Mesendoderm (in vitro differentiated cells): ENCODE data around the gene TLL2.
A peak's percentile ranks its signal among the peaks of the same experiment; 100 is the strongest.

Source experiments
- DNase-seq: peaks from one replicate; pipeline ENCODE4 v3.0.0; 2013
- H2AK5ac ChIP-seq: 2 replicates; pipeline ENCODE4 v1.6.1; 2013; ENCODE audit warnings: low read length, inconsistent platforms
- H2BK120ac ChIP-seq: 2 replicates; pipeline ENCODE4 v1.6.1; 2013; ENCODE audit warnings: low read depth, mild to moderate bottlenecking, low read length, moderate library complexity, mixed read lengths
- H2BK15ac ChIP-seq: replicated peaks from 2 replicates; pipeline ENCODE4 v1.6.1; 2013; ENCODE audit warnings: low read depth, mild to moderate bottlenecking, moderate library complexity
- H2BK5ac ChIP-seq: 2 replicates; pipeline ENCODE4 v1.6.1; 2013; ENCODE audit warnings: low read length, inconsistent platforms
- H3K18ac ChIP-seq: 2 replicates; pipeline ENCODE4 v1.6.1; 2013; ENCODE audit warnings: mild to moderate bottlenecking, low read length, mixed read lengths
- H3K23ac ChIP-seq: one replicate; pipeline ENCODE4 v1.6.1; 2013; ENCODE audit warnings: low read length
- H3K27ac ChIP-seq: 2 replicates; pipeline ENCODE4 v1.5.1; 2013; ENCODE audit warnings: low read depth, mild to moderate bottlenecking, inconsistent platforms, low read length, moderate library complexity
- H3K27me3 ChIP-seq: 2 replicates; pipeline ENCODE4 v1.6.1; 2013; ENCODE audit warnings: low read length, control low read depth, mild to moderate bottlenecking, inconsistent platforms; ENCODE audit not compliant: insufficient read depth, poor library complexity
- H3K36me3 ChIP-seq: 2 replicates; pipeline ENCODE4 v1.6.1; 2013; ENCODE audit warnings: low read length, inconsistent platforms; ENCODE audit not compliant: control insufficient read depth, insufficient read depth
- H3K4ac ChIP-seq: one replicate; pipeline ENCODE4 v1.6.1; 2013; ENCODE audit warnings: low read depth, mild to moderate bottlenecking, low read length, moderate library complexity
- H3K4me1 ChIP-seq: 2 replicates; pipeline ENCODE4 v1.6.1; 2013; ENCODE audit warnings: low read depth, low read length, inconsistent platforms; ENCODE audit not compliant: control insufficient read depth
- H3K4me2 ChIP-seq: 2 replicates; pipeline ENCODE4 v1.6.1; 2013; ENCODE audit warnings: low read length
- H3K4me3 ChIP-seq: 2 replicates; pipeline ENCODE4 v1.5.1; 2013; ENCODE audit warnings: mild to moderate bottlenecking, low read length
- H3K56ac ChIP-seq: one replicate; pipeline ENCODE4 v1.6.1; 2013; ENCODE audit warnings: low read length
- H3K79me1 ChIP-seq: 2 replicates; pipeline ENCODE4 v1.6.1; 2013; ENCODE audit warnings: low read length, inconsistent platforms
- H3K79me2 ChIP-seq: 2 replicates; pipeline ENCODE4 v1.6.1; 2013; ENCODE audit warnings: mild to moderate bottlenecking, low read length; ENCODE audit not compliant: control insufficient read depth, insufficient read depth
- H3K9ac ChIP-seq: 2 replicates; pipeline ENCODE4 v1.6.1; 2013; ENCODE audit warnings: low read length, inconsistent platforms
- H4K5ac ChIP-seq: one replicate; pipeline ENCODE4 v1.6.1; 2013; ENCODE audit warnings: low read length
- H4K8ac ChIP-seq: one replicate; pipeline ENCODE4 v1.6.1; 2013; ENCODE audit warnings: low read depth, mild to moderate bottlenecking, control low read depth, low read length, moderate library complexity
- WGBS: extraction: QIAGEN DNeasy Blood & Tissue Kit; methylation state at CpG from one replicate; pipeline ENCODE4 v1.1.7; 2013; ENCODE audit warnings: low lambda C conversion rate, missing lambda C conversion rate; ENCODE audit not compliant: insufficient coverage; ENCODE audit errors: extremely low coverage; 5-methylcytosine and 5-hydroxymethylcytosine counted together

Gene TLL2

DNA sequence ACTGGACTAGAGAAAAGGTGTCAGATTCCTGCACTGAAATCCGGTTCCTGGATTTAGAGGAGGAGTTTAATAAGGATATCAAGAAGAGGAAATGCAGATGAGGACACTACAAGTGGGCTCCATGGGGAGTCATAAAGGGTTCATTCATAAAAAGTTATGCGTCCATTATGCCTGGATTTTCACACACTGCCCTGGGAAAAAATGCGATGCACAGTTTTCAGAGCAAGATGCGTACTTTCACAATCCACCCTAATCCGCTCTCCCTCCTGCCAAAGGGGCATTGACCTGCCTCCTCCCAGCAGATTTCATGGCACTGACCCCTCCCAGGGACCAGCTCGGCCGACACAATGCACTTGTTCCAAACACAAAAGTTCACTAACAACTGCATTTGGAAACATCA lies 112.7 kb downstream of the TLL2 start:
- Histone ChIP-seq H3K18ac (no peak overlapping the region), H3K27ac (no peak overlapping the region), H3K4ac (no peak overlapping the region), H3K4me3 (no peak overlapping the region), H3K56ac (no peak overlapping the region), H2BK15ac (no peak overlapping the region), H3K79me2 (no peaks in the 10 kb centered on the region), H3K23ac (no peak overlapping the region), H4K5ac (no peak overlapping the region), H2AK5ac (no peak overlapping the region), H3K4me1 (no peaks in the 10 kb centered on the region), H4K8ac (no peak overlapping the region), H3K79me1 (no peaks in the 10 kb centered on the region), H2BK120ac (no peak overlapping the region), H3K9ac (no peak overlapping the region), H3K27me3 (no peaks in the 10 kb centered on the region), H3K4me2 (no peak overlapping the region), H3K36me3 (no peaks in the 10 kb centered on the region), H2BK5ac (no peak overlapping the region)
- no peak for DNase-seq
- no CpG with 5 or more reads among the region's 7 CpGs for WGBS

DNA sequence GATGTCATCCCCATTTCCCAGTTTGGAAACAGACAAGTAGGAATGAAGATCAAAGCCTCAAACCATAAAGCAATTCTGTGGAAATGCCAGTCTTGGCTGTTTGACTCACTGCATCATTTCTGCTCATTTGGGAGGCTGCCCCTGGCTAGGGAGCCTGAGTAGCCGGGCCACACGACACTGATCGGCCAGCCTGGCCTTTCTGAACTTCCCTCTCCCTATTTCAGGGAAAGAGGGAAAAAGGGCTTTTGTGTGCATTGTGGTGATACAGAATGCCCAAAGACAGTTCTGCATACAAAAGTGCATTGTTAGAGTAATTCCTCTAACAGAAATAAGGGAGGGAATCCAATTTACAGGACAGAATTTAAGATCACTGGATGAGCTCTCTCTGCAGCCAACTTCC lies 113.3 kb downstream of the TLL2 start:
- WGBS, result no CpG with 5 or more reads among the region's 3 CpGs
- no peak overlapping the region for H2BK15ac ChIP-seq
- no peak overlapping the region for H3K9ac ChIP-seq
- H2BK120ac ChIP-seq, result no peak overlapping the region
- no peak overlapping the region for H3K18ac ChIP-seq
- H4K8ac ChIP-seq, result no peak overlapping the region
- no peak overlapping the region for H3K27ac ChIP-seq
- H3K27me3 ChIP-seq, result no peaks in the 10 kb centered on the region
- no peak for DNase-seq
- no peak overlapping the region for H3K56ac ChIP-seq
- no peak overlapping the region for H2AK5ac ChIP-seq
- no peak overlapping the region for H3K4me3 ChIP-seq
- no peak overlapping the region for H2BK5ac ChIP-seq
- H3K4me2 ChIP-seq, result no peak overlapping the region
- no peaks in the 10 kb centered on the region for H3K79me2 ChIP-seq
- no peaks in the 10 kb centered on the region for H3K4me1 ChIP-seq
- no peak overlapping the region for H3K23ac ChIP-seq
- H4K5ac ChIP-seq, result no peak overlapping the region
- no peaks in the 10 kb centered on the region for H3K36me3 ChIP-seq
- H3K79me1 ChIP-seq, result no peaks in the 10 kb centered on the region
- H3K4ac ChIP-seq, result no peak overlapping the region

DNA sequence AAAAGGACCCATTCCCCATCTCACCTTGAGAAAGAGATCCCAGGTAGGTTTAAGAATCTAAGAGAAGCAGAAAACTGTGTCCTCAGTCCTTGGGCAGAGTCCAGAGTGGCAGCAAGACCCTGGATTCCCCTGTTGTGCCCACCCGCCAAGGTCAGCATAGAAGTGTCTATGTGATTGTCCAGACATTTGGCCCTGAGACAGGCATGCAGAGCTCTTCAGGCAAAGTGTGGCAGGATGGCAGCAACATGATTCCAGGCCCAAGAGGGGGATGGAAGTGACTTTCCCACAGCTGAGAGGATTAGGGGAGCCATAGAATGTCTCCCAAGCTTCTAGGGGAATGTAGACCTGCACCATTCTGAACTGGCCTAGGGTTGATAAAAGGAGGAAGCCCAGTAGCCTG lies 115.8 kb downstream of the TLL2 start:
- Histone ChIP-seq H3K36me3 (no peaks in the 10 kb centered on the region), H4K8ac (no peak overlapping the region), H2AK5ac (no peak overlapping the region), H3K4ac (no peak overlapping the region), H3K18ac (no peak overlapping the region), H2BK15ac (no peak overlapping the region), H3K27ac (no peak overlapping the region), H3K27me3 (no peaks in the 10 kb centered on the region), H3K4me3 (no peak overlapping the region), H2BK5ac (no peak overlapping the region), H3K79me2 (no peaks in the 10 kb centered on the region), H2BK120ac (no peak overlapping the region), H3K4me1 (no peaks in the 10 kb centered on the region), H3K9ac (no peak overlapping the region), H4K5ac (no peak overlapping the region), H3K79me1 (no peaks in the 10 kb centered on the region), H3K4me2 (no peak overlapping the region), H3K56ac (no peak overlapping the region), H3K23ac (no peak overlapping the region)
- DNase-seq, result no peak
- WGBS, result no CpG with 5 or more reads among the region's 1 CpG

DNA sequence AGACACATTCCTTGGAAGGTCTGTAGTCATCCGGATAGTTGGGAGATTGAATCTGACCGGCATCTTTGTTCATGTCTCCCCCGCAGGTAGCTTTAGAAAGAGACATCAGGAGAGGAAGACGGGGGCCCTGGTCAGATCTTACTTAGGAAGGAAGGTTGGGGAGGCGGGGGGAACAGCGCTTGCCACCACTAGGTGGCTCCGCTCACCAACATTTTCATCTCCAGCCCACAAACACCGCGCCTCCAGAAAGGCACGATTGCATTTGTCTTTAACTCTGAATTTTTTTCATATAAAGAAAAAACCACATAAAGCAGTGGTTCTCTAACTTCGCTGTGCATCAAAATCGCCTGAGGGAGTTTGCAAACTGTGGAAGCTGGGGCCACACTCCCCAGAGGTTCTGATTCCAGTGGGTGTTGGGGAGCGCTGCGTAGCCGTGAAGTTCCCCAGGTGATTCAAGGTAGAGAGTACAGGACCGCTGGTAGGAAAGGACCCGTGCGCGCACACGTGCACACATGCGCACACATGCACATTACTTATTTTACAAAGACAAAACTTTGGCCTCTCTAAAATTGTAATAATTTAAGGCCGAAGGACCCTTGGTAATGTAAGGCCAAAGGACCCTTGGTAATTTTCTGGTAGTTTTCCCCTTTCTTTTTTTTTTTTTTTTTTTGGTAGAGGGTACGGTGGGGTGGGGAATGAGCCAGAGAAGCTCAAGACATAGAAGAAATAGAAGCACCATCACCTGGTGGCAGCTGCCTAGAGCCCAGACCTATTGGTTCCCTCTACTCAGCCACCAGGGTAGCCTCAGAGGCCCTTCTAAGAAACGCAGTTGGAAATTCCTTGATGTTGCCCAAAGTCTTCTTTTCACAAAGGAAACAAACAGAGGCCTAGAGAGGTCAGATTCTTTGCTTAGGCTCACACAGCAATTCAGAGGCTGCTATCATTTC lies 117.5 kb downstream of the TLL2 start:
- H2BK15ac ChIP-seq, result no peak overlapping the region
- no peak overlapping the region for H4K8ac ChIP-seq
- H3K4me1 ChIP-seq, result no peaks in the 10 kb centered on the region
- H2BK5ac ChIP-seq, result no peak overlapping the region
- H3K23ac ChIP-seq, result no peak overlapping the region
- peak overlapping the region; percentile 41 for H3K9ac ChIP-seq
- H3K4ac ChIP-seq, result no peak overlapping the region
- H3K27me3 ChIP-seq, result no peaks in the 10 kb centered on the region
- no peak overlapping the region for H2BK120ac ChIP-seq
- H3K18ac ChIP-seq, result no peak overlapping the region
- peak overlapping the region; percentile 38 for H3K4me2 ChIP-seq
- H2AK5ac ChIP-seq, result no peak overlapping the region
- no peak overlapping the region for H4K5ac ChIP-seq
- H3K79me1 ChIP-seq, result no peaks in the 10 kb centered on the region
- WGBS, result no CpG with 5 or more reads among the region's 24 CpGs
- H3K4me3 ChIP-seq, result no peak overlapping the region
- peak overlapping the region; percentile 45 for H3K56ac ChIP-seq
- H3K36me3 ChIP-seq, result no peaks in the 10 kb centered on the region
- DNase-seq, result peak; percentile 76
- H3K27ac ChIP-seq, result no peak overlapping the region
- no peaks in the 10 kb centered on the region for H3K79me2 ChIP-seq

DNA sequence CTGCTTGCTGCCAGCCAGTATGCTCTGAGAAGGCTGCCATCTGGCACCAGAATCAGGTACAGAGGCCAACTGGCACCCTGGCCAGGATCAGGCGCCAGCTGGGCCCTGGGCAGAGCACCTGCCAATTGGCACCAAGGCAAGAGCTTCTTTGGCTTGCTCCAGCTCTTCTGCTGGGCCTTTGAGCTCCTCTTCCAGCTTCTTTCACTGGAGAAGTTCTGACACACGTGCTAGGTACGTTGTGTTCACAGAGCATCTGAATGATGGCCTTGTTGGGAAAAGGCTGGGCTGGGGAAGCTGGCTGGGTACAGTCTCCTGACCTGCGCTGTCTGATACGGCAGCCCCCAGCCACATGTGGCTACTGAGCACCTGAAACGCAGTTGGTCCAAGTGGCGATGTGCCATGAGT lies 123.3 kb downstream of the TLL2 start:
- Histone ChIP-seq H3K27me3 (no peaks in the 10 kb centered on the region), H3K79me2 (no peaks in the 10 kb centered on the region), H3K23ac (no peak overlapping the region), H3K56ac (no peak overlapping the region), H2AK5ac (no peak overlapping the region), H3K27ac (no peak overlapping the region), H2BK15ac (no peak overlapping the region), H3K9ac (no peak overlapping the region), H3K36me3 (no peaks in the 10 kb centered on the region), H3K4ac (no peak overlapping the region), H3K79me1 (no peaks in the 10 kb centered on the region), H3K4me2 (no peak overlapping the region), H4K5ac (no peak overlapping the region), H2BK120ac (no peak overlapping the region), H3K18ac (no peak overlapping the region), H2BK5ac (no peak overlapping the region), H4K8ac (no peak overlapping the region), H3K4me3 (no peak overlapping the region), H3K4me1 (no peaks in the 10 kb centered on the region)
- DNase-seq, result no peak
- no CpG with 5 or more reads among the region's 7 CpGs for WGBS

DNA sequence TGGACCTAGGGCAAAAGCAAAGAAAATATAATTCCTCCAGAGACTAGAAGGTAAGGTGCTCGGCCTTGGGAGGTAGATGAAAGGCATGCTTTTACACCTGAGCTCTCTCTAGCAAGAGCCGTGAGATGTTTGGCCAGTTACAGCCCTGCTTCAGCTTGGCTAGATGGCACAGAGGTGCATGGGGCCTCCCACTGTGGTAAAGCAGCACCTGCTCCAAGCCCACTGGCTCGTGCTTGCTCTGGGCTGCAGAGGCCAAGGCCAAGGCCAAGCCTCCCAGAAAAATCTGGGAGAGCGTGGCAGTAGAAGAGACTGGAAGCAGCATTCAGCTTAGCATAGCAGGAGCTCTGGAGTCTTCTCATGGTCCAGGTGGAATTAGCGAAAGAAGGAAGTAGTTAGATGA lies 123.9 kb downstream of the TLL2 start:
- no CpG with 5 or more reads among the region's 5 CpGs for WGBS
- H2BK15ac ChIP-seq, result no peak overlapping the region

More for the DNA sequence above, 123.9 kb downstream of the TLL2 start:
- H4K5ac ChIP-seq, result no peak overlapping the region
- no peak overlapping the region for H3K18ac ChIP-seq
- H3K79me1 ChIP-seq, result no peaks in the 10 kb centered on the region
- H3K56ac ChIP-seq, result no peak overlapping the region
- no peaks in the 10 kb centered on the region for H3K79me2 ChIP-seq
- H3K4me1 ChIP-seq, result no peaks in the 10 kb centered on the region
- no peak overlapping the region for H2BK5ac ChIP-seq
- H2BK120ac ChIP-seq, result no peak overlapping the region
- H2AK5ac ChIP-seq, result no peak overlapping the region
- no peak overlapping the region for H3K4me3 ChIP-seq
- H3K23ac ChIP-seq, result no peak overlapping the region
- DNase-seq, result no peak
- no peak overlapping the region for H3K4me2 ChIP-seq
- H3K4ac ChIP-seq, result no peak overlapping the region
- H4K8ac ChIP-seq, result no peak overlapping the region
- no peaks in the 10 kb centered on the region for H3K27me3 ChIP-seq
- no peak overlapping the region for H3K27ac ChIP-seq
- no peaks in the 10 kb centered on the region for H3K36me3 ChIP-seq
- H3K9ac ChIP-seq, result no peak overlapping the region
